GM18499 (cell line): Measurements from ENCODE around the gene COLEC11.
"Not testable (repeated sequence)": the region's sequence is repeated elsewhere in the genome, so short reads cannot be mapped to it uniquely, and the experiment has no call there.

Experiments used
- ATAC-seq: cut with Tn5 transposase; IDR thresholded peaks from one replicate; pipeline ENCODE4 v1.9.1; 2021; ENCODE audit warnings: moderate number of reproducible peaks; ENCODE audit not compliant: insufficient read depth, unreplicated experiment

COLEC11 gene

GRCh38 chr2:3649581-3649980, 54.7 kb downstream of the COLEC11 start:
- ATAC-seq: no peak

DNA sequence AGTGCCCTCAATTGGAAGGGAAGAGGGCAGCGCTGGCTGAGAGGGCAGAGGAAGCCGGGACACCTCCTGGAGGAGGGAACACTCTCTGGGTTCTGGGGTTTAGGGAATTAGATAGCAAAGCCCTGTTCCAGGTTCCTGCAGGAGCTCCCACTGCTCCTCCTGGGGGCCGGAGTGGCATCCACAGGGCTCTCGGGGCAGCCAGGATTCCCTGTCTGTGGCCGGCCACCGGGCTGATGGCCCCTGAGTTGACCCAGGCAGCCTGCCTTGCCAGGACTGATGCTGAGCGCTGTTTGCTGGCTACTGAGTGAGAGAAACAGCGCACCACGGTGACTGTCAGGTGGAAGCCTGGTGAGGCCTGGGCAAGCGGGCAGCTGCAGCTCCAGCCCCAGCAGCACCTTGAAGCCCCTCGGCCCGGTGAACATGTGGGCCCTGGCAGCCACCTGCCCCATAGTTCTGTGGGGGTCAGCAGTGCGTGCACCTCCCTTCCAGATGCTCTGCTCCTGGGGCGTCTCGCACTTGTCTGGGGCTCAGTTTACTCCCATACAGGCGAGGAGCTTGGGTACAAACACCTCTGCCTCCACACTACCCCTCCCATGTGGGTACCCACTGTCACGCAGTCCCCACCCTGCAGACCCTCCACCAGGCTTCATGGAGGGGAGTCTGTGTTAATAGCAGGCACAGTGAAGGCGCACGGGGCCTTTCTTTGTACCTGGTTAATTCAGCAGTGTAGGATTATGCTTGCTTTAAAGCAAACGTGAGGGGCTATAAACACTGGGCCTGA, 55.4 kb downstream of the COLEC11 start:
- no peak for ATAC-seq

- ATAC-seq: peak; percentile 64
Measured at GRCh38 chr2:3651691-3652648, 57.1 kb downstream of the COLEC11 start.

GRCh38 chr2:3652896-3653625, 58.1 kb downstream of the COLEC11 start:
- no peak for ATAC-seq

DNA sequence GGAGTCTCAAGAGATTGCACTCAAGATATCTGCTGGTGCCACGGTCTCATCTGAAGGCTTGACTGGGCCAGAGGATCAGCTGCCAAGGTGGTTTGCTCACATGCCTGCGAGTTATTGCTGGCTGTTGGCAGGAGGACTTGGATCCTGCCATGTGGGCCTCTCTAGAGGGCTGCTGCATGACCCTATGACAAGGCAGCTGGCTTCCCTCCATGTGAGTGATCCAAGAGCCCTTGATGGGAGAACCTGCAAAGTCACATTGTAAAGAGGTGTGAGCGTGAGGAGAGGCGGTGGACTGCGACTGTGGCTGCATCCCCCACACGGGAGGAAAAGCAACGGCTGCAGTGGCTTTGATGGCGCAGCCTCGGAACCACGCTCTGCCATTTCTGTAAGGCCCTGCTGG, 59.1 kb downstream of the COLEC11 start:
- no peak for ATAC-seq

DNA sequence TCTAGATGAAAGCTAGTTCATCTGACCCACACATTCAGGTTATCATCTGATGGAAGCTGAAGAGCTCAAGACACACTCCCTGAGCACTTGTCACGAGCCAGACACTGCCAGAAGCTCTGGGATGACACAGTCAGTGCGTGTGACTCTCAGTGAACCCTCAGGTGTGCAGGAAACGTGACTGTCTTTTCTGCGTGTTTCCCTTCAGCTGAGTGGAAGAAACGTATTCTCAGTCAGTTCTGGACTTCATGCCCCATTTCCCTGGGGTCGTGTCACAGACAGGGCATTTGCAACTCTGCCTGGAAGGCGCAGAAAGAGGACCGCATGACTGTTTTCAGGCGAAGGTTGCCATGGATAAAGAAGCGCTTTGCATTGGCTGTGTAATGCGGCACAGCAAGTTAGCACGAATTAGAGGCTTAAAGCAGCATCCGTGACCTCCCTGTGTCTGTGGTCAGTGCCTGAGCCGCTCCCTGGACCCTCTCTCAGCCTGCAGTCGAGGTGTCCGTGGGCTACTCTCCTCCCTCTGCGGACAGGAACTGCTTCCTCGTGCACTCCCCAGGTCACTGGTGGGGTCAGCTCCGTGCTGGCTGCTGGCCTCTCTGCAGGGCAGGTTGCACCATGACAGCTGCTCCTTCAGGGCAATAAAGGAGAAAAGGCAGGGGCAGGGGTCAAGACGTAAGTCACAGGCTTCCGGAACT, 59.8 kb downstream of the COLEC11 start:
- no peak for ATAC-seq

DNA sequence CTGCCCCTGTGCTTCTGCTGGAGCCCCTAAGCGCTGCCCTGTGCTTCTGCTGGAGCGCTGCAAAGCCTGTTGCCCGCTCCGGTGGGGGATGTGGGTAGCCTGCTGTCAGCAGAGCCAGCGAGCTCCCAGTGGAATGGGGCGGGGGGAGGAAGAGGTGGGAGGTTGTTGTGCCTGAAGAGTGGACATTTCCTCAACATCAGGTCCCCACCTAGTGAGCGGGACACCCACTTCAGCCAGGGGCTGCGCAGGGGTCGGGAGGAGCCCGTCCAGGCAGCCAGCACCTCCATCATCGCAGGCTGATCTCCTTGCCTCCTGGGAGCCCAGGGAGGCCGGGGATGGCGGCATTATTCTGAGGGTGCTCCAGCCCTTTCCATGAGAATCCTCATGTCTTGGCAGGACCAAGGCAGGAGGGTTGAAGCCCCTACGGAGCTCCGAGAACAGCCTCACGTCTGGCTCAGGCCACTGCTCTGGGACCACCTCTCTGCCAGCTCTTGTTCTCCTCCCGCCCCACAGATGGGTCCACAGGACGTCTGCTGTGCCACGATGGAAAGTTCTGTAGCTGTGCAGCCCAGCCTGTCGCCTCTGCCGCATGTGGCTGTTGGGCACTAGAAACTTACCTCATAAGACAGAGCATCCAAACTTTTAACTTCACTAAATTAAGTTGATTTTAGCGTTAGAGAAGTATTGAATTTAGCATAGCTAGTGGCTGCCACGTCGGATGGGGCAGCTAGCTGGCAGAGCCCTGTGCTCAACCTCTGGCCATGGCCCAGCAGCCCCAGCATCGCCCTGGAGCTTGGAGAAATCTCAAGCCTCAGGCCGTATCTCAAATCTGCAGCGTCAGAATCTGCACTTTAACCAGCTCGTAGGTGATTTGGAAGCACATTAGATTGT, 61.2 kb downstream of the COLEC11 start:
- no peak for ATAC-seq

- ATAC-seq: no peak
Measured at GRCh38 chr2:3656762-3657721, 62.1 kb downstream of the COLEC11 start.

GRCh38 chr2:3657881-3658280, 63.0 kb downstream of the COLEC11 start, which contains the start of gene ALLC:
TSS of gene ALLC (plus strand) at chr2:3658200. CDS start at chr2:3671158, 12,958 bp downstream.
- no peak for ATAC-seq

GRCh38 chr2:3659447-3660432, 64.8 kb downstream of the COLEC11 start:
- ATAC-seq: no peak

DNA sequence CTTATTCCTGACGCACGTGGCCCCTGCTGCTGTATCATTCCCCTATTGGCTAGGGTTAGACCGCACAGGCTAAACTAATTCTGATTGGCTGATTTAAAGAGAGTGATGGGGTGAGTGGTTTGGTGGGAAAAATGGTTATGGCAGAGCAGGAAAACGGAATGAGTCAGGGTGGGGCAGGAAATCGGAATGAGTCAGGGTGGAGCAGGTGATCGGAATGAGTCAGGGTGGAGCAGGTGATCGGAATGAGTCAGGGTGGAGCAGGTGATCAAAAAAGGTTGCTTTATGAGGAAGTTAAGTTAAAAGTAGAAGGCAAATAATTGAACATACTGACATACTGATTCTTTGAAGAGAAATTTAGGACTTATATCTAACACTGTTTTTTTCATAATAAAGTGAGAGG, 65.7 kb downstream of the COLEC11 start:
- ATAC-seq: not testable (repeated sequence)

GRCh38 chr2:3661149-3661660, 66.3 kb downstream of the COLEC11 start:
- no peak for ATAC-seq

DNA sequence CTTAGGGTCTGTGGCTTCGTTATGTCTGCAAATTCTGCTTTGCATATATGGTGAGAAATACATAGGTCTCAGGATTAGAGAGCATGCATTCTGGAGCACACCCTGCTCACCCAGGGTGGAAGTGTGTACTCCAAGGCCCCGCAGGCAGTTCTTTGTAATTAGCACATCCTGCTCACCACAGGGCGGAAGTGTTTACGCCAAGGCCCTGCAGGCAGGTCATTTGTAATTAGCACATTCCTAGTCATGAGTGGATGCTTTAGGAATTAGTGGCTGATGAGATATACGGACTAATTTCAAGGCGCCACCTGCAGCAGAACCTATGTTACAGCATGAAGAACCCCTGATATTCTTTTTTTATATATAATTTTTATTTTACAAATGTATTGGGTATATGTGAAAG, 67.3 kb downstream of the COLEC11 start:
- ATAC-seq: no peak

- no peak for ATAC-seq
Measured at GRCh38 chr2:3664118-3664517, 69.2 kb downstream of the COLEC11 start.

DNA sequence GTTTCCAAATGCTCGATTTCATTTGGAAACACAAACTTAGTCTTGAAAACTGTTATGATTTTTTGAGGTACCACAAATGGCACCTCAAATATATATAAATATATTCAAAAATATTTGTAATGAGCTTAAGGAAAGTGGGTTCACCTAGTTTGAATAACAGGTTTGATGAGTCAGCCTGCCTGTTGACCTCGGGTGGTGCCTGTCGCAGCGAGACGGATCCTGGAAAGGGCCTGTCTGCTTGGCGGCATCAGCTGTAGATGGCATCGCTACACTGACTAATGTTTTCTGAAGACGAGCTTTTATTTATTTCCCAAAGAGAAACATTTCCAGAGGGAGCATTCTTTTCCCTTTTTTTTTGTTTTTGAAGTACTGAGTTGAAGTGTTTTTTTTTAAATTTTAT, 70.0 kb downstream of the COLEC11 start:
- ATAC-seq: no peak

DNA sequence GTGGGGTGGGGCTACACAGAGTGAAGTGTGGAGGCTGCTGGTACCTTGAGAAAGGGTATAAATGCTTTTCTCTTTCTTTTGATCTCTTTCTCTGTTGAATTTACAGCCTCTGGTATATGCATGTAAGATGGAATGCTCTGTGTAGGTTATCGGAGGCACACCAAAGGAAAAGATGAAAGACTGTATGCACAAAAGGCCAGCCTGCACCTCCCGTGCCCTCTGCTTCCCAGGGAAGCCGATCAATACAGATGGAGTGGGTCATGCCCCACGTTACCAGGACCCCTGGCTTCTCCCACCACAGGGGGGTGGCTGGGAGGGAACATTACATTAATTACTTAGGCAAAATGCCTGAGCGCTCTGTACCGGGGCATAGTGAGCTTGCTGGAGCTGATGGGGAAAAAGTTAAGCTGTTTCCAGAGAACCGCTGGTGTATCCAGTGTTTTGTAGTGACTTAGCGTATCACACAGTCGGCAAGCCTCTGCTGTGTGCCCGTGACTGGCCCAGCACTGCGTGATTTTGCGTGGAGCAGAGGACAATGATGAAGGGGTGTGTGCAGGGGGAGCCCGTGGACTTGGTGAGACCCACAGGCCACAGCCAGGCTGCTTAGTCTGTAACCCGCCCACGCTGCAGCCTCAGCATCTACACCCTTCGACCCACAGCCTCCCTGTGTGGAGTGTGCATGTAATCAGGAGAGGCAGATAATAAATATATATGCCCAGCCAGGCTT, 71.1 kb downstream of the COLEC11 start:
- no peak for ATAC-seq
